Gastroesophageal sphincter (tissue), 4 donors: Measurements from ENCODE around the gene LPAR3. TPM values are rescaled to one million over a fixed set of nuclear protein-coding genes. Genes with fewer than 3 reads are reported as not detected.

Experiments
- ATAC-seq: fragments of 150-250 bp; one replicate; pipeline ENCODE4 v1.9.1; 2016; ENCODE audit warnings: mild to moderate bottlenecking, moderate library complexity
- H3K27ac ChIP-seq, 4 donors: fragments of 200-600 bp; sonication (generic) in 3 of 4; 1 replicate in 3 of 4; 2 replicates in 1 of 4; pipeline ENCODE4 v1.5.1; 2016 to 2019
- H3K27me3 ChIP-seq: fragments of 200-600 bp; sonication (generic); one replicate; pipeline ENCODE4 v1.5.1; 2019
- H3K36me3 ChIP-seq, 2 donors: fragments of 200-600 bp; sonication (generic); one replicate each; pipeline ENCODE4 v1.5.1; 2019; ENCODE audit warnings: control low read depth in 1 of 2
- H3K4me1 ChIP-seq, 3 donors: fragments of 200-600 bp; sonication (generic); 1 replicate in 2 of 3; 2 replicates in 1 of 3; pipeline ENCODE4 v1.5.1; 2016 to 2019; ENCODE audit warnings: control low read depth in 2 of 3
- H3K4me3 ChIP-seq, 2 donors: fragments of 200-600 bp; sonication (generic); one replicate each; pipeline ENCODE4 v1.5.1; 2019; ENCODE audit warnings: mild to moderate bottlenecking in 1 of 2, moderate library complexity in 1 of 2
- H3K9me3 ChIP-seq, 3 donors: fragments of 200-600 bp; sonication (generic); one replicate each; pipeline ENCODE4 v1.5.1; 2017 to 2019; ENCODE audit warnings: control low read depth in 2 of 3
- EP300 ChIP-seq: sonication (generic); formaldehyde crosslinking; IDR thresholded peaks from one replicate; pipeline ENCODE4 v1.6.1; 2017; ENCODE audit warnings: antibody characterized with exemption, mild to moderate bottlenecking
- POLR2A ChIP-seq, 2 donors: fragments of 450-650 bp; IDR thresholded peaks; one replicate each; pipeline ENCODE4 v1.6.1; 2017; ENCODE audit warnings: antibody characterized with exemption in 2 of 2, mild to moderate bottlenecking in 2 of 2, moderate library complexity in 1 of 2
- POLR2AphosphoS5 ChIP-seq: sonication (generic); formaldehyde crosslinking; IDR thresholded peaks from one replicate; pipeline ENCODE4 v1.6.1; 2017; ENCODE audit warnings: antibody characterized with exemption
- WGBS, 2 donors: methylation state at CpG; one replicate each; pipeline ENCODE4 v1.1.5; 2018; ENCODE audit warnings: low coverage in 1 of 2; 5-methylcytosine and 5-hydroxymethylcytosine counted together
- total RNA-seq, 4 donors: library from RNA; depleted of rRNA; stranded (reverse); fragments of >200 nt; gene quantifications; one replicate each; pipeline ENCODE4 v1.1.0, GENCODE V29; 2016
- TF ChIP-seq, protein P1 (sequence below), 4 experiments: fragments of 200-600 bp in 2 of 4; fragments of 450-650 bp in 2 of 4; sonication (generic) in 1 of 4; IDR thresholded peaks; one replicate each; pipeline ENCODE4 v1.5.1; 2017 to 2019; ENCODE audit warnings: antibody characterized with exemption in 4 of 4, mild to moderate bottlenecking in 2 of 4, moderate library complexity in 2 of 4

The LPAR3 gene
- total RNA-seq, 4 donors from 2014 or later, result 0.13 to 3.3 (median 0.23) TPM; not detected in 1

GRCh38 chr1:84762664-84763063, 130.3 kb downstream of the LPAR3 start:
- TF ChIP-seq EP300 (no peak), POLR2A (IDR thresholded peaks at IDR 0.05) (no peak), POLR2AphosphoS5 (no peak)
- TF ChIP-seq, protein P1, sequence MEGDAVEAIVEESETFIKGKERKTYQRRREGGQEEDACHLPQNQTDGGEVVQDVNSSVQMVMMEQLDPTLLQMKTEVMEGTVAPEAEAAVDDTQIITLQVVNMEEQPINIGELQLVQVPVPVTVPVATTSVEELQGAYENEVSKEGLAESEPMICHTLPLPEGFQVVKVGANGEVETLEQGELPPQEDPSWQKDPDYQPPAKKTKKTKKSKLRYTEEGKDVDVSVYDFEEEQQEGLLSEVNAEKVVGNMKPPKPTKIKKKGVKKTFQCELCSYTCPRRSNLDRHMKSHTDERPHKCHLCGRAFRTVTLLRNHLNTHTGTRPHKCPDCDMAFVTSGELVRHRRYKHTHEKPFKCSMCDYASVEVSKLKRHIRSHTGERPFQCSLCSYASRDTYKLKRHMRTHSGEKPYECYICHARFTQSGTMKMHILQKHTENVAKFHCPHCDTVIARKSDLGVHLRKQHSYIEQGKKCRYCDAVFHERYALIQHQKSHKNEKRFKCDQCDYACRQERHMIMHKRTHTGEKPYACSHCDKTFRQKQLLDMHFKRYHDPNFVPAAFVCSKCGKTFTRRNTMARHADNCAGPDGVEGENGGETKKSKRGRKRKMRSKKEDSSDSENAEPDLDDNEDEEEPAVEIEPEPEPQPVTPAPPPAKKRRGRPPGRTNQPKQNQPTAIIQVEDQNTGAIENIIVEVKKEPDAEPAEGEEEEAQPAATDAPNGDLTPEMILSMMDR (IDR thresholded peaks at IDR 0.05), result no peak
- H3K36me3 ChIP-seq, result no peaks in the 10 kb centered on the region
- no peak overlapping the region for H3K27ac ChIP-seq
- peaks cover 0 to 16% (median 0%) of the 10 kb centered on the region in 3 donors for H3K4me1 ChIP-seq
- no peak overlapping the region for H3K4me3 ChIP-seq
- no peaks in the 10 kb centered on the region for H3K9me3 ChIP-seq
- H3K27me3 ChIP-seq, result peaks cover 21% of the 10 kb centered on the region
- ATAC-seq, result no peak
- WGBS, 2 donors, result 92 to 97% methylated on average over 4 to 5 of the region's 5 CpGs

Other genes with a start within 250 kb of the LPAR3 start
- 10 to 100 TPM; 10.8 to 21.9 (median 17.0) TPM for gene SSX2IP, start 202.7 kb downstream of the LPAR3 start, total RNA-seq
- gene MCOLN2, start 103.9 kb upstream of the LPAR3 start, total RNA-seq, result 1 to 10 TPM in 1 of 4 donors, under 1 TPM in 3; 0.19 to 1.9 (median 0.69) TPM
- gene MCOLN3, start 155.3 kb upstream of the LPAR3 start, total RNA-seq, result 1 to 10 TPM in 3 of 4 donors, under 1 TPM in 1; 0.52 to 3.2 (median 1.6) TPM